Thoracic aorta (tissue), 2 donors: ENCODE results near the gene TDRD7. TPM values are rescaled to one million over a fixed set of nuclear protein-coding genes. Genes with fewer than 3 reads are reported as not detected.

ENCODE experiments used
- ATAC-seq: fragments of 150-250 bp; one replicate; pipeline ENCODE4 v1.8.0; 2017; ENCODE audit warnings: low read depth; ENCODE audit not compliant: insufficient number of reproducible peaks, low FRiP score
- DNase-seq: peaks from one replicate; pipeline ENCODE4 v3.0.0-alpha.2; 2020; ENCODE audit warnings: low spot score
- H3K27ac ChIP-seq, 2 donors: fragments of 200-600 bp; sonication (generic); 1 replicate in 1 of 2; 2 replicates in 1 of 2; pipeline ENCODE4 v1.5.1; 2016; ENCODE audit warnings: mild to moderate bottlenecking in 2 of 2, moderate library complexity in 2 of 2
- H3K27me3 ChIP-seq: fragments of 200-600 bp; sonication (generic); replicated peaks from 2 replicates; pipeline ENCODE4 v1.6.0; 2016; ENCODE audit warnings: mild to moderate bottlenecking; ENCODE audit not compliant: insufficient read depth
- H3K36me3 ChIP-seq: fragments of 200-600 bp; sonication (generic); one replicate; pipeline ENCODE4 v1.5.1; 2016
- H3K4me1 ChIP-seq, 2 donors: fragments of 200-600 bp; sonication (generic); 1 replicate in 1 of 2; 2 replicates in 1 of 2; pipeline versions ENCODE4 v1.5.1 to v1.6.0; 2016; ENCODE audit warnings: low read depth in 2 of 2, mild to moderate bottlenecking in 1 of 2; ENCODE audit not compliant: control insufficient read depth in 1 of 2
- H3K4me3 ChIP-seq: fragments of 200-600 bp; sonication (generic); 2 replicates; pipeline ENCODE4 v1.5.1; 2016; ENCODE audit warnings: mild to moderate bottlenecking
- H3K9me3 ChIP-seq: fragments of 200-600 bp; sonication (generic); 2 replicates; pipeline ENCODE4 v1.5.1; 2016
- total RNA-seq, 2 donors: library from RNA; depleted of rRNA; stranded (reverse); fragments of >200 nt; gene quantifications; one replicate each; pipeline versions ENCODE4 v1.1.0 to v1.2.3, GENCODE V29; 2016
- TF ChIP-seq, protein P1 (sequence below): fragments of 200-600 bp; sonication (generic); IDR thresholded peaks from one replicate; pipeline ENCODE4 v1.5.1; 2019; ENCODE audit warnings: antibody characterized with exemption

Gene TDRD7, protein sequence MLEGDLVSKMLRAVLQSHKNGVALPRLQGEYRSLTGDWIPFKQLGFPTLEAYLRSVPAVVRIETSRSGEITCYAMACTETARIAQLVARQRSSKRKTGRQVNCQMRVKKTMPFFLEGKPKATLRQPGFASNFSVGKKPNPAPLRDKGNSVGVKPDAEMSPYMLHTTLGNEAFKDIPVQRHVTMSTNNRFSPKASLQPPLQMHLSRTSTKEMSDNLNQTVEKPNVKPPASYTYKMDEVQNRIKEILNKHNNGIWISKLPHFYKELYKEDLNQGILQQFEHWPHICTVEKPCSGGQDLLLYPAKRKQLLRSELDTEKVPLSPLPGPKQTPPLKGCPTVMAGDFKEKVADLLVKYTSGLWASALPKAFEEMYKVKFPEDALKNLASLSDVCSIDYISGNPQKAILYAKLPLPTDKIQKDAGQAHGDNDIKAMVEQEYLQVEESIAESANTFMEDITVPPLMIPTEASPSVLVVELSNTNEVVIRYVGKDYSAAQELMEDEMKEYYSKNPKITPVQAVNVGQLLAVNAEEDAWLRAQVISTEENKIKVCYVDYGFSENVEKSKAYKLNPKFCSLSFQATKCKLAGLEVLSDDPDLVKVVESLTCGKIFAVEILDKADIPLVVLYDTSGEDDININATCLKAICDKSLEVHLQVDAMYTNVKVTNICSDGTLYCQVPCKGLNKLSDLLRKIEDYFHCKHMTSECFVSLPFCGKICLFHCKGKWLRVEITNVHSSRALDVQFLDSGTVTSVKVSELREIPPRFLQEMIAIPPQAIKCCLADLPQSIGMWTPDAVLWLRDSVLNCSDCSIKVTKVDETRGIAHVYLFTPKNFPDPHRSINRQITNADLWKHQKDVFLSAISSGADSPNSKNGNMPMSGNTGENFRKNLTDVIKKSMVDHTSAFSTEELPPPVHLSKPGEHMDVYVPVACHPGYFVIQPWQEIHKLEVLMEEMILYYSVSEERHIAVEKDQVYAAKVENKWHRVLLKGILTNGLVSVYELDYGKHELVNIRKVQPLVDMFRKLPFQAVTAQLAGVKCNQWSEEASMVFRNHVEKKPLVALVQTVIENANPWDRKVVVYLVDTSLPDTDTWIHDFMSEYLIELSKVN
- total RNA-seq = 10 to 100 TPM; 13.9 to 16.2 TPM

DNA sequence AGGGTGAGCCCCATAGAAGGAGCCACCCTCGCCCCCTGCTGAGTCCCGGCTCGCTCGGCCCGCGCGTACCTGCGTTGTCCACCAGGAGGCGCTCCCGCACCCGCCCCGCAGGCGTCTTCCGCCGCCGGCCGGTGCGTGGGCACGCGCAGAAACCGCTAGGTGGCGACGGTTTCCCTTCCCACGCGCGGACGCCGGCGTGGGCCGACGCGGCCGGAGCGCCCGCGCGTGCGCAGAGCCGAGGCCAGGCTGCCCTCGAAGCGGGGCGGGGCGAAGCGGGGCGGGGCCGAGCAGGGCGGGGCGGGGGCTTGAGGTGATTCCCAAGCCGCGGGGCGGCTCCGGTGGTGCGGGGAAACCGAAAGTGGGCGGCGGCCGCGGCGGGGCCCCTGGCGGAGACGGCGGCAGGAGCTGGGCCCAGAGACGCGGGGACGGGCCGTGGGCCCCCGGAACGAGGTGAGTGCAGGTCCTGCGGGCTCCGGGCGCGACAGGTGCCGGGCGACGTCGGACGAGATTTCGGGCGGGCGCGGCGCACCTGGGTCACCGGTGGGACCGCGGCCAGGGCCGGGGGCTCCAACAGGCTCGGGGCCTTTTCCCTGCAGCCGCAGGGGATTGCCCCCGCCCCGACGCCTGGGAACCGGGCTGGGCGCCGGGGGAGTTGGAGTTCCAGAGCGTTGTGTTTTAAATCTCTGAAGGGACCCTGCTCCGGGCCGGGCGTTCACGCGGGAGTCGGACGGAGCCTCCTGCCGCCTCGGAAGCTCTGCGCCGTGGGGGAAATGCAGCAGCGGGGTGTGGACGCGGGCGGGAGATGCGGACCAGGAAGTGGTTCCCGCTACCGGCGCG, at the start of gene TDRD7:
Gene TDRD7, plus strand, starts transcription at position 308 of the 837 bp plus-strand sequence. CDS start 16,370 bp downstream, outside the sequence.
- TF ChIP-seq, protein P1, sequence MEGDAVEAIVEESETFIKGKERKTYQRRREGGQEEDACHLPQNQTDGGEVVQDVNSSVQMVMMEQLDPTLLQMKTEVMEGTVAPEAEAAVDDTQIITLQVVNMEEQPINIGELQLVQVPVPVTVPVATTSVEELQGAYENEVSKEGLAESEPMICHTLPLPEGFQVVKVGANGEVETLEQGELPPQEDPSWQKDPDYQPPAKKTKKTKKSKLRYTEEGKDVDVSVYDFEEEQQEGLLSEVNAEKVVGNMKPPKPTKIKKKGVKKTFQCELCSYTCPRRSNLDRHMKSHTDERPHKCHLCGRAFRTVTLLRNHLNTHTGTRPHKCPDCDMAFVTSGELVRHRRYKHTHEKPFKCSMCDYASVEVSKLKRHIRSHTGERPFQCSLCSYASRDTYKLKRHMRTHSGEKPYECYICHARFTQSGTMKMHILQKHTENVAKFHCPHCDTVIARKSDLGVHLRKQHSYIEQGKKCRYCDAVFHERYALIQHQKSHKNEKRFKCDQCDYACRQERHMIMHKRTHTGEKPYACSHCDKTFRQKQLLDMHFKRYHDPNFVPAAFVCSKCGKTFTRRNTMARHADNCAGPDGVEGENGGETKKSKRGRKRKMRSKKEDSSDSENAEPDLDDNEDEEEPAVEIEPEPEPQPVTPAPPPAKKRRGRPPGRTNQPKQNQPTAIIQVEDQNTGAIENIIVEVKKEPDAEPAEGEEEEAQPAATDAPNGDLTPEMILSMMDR = peak; percentile 98
- H3K27ac ChIP-seq = peak within 1 kb of the TSS; percentile 61 to 69
- H3K36me3 ChIP-seq = no peaks in the 10 kb centered on the region
- no peaks in the 10 kb centered on the region for H3K9me3 ChIP-seq
- peak; percentile 93 for ATAC-seq
- H3K4me1 ChIP-seq = peaks cover 7 to 11% of the 10 kb centered on the region in 2 donors
- peak; percentile 36 for DNase-seq
- peak within 1 kb of the TSS; percentile 80 for H3K4me3 ChIP-seq
- no peaks in the 10 kb centered on the region for H3K27me3 ChIP-seq

- H3K36me3 ChIP-seq = peaks cover 9% of the 10 kb centered on the region
- no peak overlapping the region for H3K27ac ChIP-seq
- ATAC-seq = no peak
- no peaks in the 10 kb centered on the region for H3K4me1 ChIP-seq
- H3K27me3 ChIP-seq = no peaks in the 10 kb centered on the region
- TF ChIP-seq, protein P1 = no peak
- no peak overlapping the region for H3K4me3 ChIP-seq
- no peak for DNase-seq
- H3K9me3 ChIP-seq = no peaks in the 10 kb centered on the region
These were observed 48.9 kb upstream of the TDRD7 start for GRCh38 chr9:97362777-97363545.

DNA sequence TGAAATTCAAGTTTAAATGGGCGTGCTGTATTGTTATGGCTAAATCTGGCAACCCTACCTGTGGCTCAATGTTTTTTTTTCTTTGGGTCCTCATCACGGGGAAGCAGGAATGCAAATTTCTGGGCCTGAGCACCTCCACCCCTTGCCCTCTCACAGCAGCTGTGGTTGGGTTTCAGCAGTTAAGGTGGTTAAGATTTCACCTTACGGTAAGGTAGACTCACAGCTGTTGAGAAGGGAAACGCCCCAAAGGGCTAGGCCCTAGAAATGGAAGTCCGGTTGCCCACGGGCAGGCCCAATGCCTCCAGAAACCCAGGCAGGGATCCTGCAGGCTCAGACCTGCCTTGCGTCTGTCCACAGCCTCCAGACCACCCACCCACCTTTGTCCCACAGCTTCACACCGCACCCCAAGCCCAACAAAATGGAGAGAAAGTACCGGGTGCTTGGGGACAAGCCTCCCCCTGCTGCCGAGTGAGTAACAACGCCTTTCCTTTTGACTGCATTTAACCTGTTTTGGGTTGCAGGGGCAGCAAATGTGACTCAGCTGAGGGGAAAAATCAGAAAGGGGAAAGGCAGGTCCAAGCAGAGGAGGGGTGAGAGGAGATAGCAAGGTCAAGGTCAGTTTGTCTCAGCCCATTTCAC, 48.1 kb upstream of the TDRD7 start:
- DNase-seq (no peak), ATAC-seq (no peak)
- Histone ChIP-seq H3K4me1 (no peaks in the 10 kb centered on the region), H3K27ac (no peak overlapping the region), H3K4me3 (no peak overlapping the region), H3K36me3 (peaks cover 9% of the 10 kb centered on the region), H3K9me3 (peaks cover under 1% of the 10 kb centered on the region), H3K27me3 (no peaks in the 10 kb centered on the region)
- TF ChIP-seq, protein P1 = no peak

- H3K9me3 ChIP-seq = peaks cover 5% of the 10 kb centered on the region
- TF ChIP-seq, protein P1 = no peak
- H3K4me3 ChIP-seq = no peak overlapping the region
- DNase-seq = no peak
- no peaks in the 10 kb centered on the region for H3K27me3 ChIP-seq
- H3K27ac ChIP-seq = no peak overlapping the region
- ATAC-seq = no peak
- H3K36me3 ChIP-seq = peaks cover 15% of the 10 kb centered on the region
- no peaks in the 10 kb centered on the region for H3K4me1 ChIP-seq
These were observed 47.0 kb upstream of the TDRD7 start for GRCh38 chr9:97364769-97365490.
